NCI-H345 (cell line): ENCODE results near the gene HELT.
A peak's percentile ranks its signal among the peaks of the same experiment; 100 is the strongest.
"Not testable (repeated sequence)": the region's sequence is repeated elsewhere in the genome, so short reads cannot be mapped to it uniquely, and the experiment has no call there.

ENCODE experiments used
- DNase-seq: peaks from one replicate; lab custom pipeline; 2025; lab: John Stamatoyannopoulos, UW

Gene HELT

DNA sequence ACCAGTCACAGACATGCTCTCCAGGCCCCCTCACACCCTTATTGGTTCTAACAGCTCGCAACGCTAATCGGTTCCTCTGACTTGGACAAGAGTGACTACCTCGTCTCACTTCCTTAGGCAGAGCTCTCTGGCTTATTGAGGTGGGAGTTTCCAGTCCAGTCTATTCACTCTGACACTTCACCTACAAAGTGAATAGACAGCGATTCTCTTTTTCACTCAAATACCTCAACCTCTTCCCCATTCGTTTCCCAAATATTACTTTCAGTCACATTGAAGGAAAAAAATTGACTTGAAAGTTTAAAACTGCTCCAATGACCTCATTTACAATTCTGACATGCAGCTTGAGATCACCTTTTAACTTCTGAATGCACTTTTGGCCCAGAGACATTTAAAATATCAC lies 17.7 kb downstream of the HELT start:
- DNase-seq = no peak

DNA sequence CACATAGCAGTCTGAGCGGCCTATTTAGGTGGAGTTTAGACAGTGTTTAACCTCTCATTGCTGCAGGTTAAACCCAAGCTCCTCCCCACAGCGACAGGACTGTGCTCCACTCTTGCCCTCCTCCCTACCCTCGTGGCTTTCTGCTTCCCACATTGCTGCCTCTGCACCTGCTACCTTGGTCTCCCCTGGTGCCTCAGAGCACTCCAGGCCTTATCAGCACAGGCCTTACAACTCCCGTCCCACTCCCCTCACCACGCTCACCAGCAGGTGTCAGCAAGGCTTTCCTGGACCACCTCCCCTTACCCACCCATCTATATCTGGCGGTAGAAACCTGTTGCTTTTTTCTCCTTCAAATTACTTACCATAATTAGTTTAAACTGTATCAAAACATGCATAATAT lies 18.6 kb downstream of the HELT start:
- DNase-seq = no peak

DNA sequence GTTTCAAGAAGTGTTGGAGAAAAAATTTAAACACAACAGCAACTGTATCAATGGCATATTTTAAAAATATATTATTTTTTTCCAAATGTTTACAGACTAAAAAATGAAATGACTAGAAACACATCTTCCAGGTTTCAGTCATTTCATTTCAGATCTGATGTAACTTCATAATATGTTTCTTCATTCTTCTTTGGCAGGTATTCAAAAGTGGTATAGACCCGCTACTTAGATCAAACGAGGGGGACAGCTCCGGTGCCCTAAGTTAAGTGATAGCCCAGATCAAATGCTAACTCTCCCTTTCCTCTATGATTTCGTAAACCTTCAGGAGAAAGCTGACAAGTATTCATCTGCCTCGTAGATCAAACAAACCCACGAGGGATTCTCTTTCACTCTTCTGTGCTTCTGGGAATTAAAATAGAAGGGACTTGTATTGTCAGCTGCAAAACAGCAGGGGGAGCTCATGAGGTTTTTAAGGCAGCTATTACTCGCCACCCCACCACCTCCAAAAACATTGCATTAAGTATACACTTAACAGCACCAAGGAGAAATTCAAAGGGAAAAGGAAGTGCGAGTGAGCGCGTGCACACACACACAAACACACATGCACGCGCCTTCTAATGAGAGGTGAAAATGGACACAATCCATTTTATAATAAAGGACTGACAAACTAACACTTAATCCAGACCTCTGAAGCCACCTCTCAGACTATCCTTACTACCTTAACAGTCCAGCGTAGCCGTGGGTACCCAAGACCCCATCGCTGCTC lies 21.4 kb downstream of the HELT start:
- DNase-seq = peak; percentile 36

DNA sequence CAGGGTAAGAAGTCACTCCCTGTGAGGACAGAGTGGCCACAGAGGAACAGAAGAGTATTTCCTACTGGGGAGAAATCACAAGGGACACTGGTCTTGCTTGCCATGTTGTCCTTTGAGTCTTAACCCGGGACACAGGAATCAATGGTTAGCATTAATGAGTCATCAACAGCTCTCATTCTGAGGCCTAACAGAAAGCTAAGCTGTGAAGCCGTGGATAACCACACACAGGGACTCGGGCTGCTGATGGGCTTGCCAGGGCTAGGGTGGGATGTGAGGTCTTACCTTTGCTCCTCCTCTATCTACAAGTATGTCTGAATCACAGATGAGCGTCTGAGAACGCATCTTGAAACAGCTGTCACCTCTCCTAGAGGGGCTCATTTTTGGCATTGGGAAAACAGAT lies 22.2 kb downstream of the HELT start:
- no peak for DNase-seq

DNA sequence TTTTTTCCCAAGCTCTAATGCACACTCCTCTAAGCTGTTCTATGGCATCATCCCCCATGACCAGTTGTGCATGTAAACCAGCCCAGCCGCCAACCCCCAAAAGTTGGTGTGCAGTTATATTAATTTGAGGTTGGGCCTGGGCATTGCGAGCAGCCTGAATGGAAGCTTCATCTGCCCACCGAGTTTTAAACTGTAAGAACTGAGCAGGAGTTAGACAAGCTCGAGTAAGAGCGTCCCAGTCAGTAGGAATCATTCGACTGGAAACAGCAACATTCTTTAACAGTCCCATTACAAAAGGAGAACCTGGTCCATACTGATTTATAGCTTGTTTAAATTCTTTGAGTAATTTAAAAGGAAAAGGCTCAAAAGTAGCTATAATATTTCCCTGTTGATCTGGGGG lies 32.0 kb downstream of the HELT start:
- DNase-seq = not testable (repeated sequence)

DNA sequence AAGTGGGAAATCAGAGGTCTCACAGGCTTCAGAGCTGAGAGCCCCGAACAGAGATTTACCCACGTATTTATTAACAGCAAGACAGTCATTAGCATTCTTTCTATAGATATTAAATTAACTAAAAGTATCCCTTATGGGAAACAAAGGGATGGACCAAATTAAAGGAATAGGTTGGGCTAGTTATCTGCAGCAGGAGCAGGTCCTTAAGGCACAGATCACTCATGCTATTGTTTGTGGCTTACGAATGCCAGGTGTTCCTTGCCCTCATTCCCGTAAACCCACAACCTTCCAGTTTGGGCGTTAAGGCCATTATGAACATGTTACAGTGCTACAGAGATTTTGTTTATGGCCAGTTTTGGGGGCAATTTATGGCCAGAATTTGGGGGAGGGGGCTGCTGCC lies 33.0 kb downstream of the HELT start:
- not testable (repeated sequence) for DNase-seq

DNA sequence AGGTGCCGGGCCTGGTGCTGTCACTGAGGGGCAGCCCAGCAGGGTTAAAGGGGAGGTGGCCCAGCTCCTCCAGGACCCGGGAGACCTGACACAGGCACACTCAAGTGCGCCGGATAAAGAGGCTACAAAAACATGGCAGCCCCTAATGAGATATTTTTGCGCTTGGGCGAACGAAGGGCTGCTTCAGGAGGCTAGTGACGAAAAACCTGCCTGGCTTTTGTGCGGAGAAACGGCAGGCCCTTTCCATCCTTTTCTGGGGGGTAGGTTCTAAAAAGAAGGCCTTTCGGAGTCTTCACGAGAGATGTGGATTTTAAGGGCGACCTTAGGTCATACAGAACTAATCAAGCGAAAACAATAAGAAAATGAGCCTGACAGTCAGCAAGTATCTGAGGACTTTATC lies 35.5 kb downstream of the HELT start:
- DNase-seq = no peak

DNA sequence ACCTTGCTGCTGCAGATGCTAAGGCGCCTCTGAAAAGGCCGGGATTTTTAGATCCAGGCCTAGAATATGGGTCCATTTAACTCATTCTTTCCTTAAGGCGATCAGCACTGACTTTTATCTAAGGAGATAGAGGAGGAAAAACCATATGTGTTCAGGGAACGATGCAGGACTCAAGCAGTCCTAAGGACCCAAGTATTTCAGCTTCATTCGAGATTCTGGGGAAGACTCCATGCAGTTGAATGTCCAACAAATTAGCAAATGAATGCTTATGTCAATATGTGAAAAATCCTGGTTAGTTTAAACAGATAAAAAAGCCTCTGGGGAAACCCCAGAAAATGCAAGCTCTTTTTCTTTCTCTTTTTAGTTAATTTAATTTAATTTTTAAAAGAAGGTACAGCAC lies 36.0 kb downstream of the HELT start:
- DNase-seq = no peak

DNA sequence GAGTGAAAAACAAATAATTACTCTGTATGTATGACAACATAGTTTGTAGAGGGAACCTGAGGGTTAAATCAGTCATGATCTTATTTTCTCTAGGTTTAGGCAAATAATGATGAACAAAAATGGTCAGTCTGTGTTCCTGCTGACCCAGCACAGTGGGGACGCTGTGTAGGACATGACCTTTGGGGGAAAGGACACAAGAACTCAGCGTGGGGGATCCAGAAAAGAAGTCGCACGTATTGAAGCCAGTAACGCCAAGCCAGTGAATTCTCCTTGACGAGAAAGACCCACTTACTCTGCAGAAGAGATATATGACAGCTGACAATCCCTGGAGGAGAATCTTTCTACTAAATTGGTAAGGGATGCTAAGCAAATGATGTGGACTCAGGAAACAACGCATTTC lies 36.6 kb downstream of the HELT start:
- no peak for DNase-seq

DNA sequence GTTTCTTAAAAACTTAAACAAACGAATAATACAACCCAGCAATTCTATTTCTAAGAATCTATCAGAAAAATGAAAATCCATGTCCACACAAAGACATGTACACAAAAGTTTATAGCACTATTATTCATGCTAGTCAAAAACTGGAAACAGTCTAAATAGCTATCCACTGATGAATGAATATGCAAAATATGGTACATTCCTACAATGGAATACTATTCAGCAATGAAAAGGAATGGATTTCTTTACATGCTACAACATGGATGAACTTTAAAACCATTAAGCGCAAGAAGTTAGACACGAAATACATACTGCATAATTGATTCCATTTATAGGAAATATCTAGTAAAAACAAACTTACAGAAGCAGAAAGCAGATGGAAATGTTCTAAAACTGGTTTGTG lies 43.3 kb downstream of the HELT start:
- no peak for DNase-seq

DNA sequence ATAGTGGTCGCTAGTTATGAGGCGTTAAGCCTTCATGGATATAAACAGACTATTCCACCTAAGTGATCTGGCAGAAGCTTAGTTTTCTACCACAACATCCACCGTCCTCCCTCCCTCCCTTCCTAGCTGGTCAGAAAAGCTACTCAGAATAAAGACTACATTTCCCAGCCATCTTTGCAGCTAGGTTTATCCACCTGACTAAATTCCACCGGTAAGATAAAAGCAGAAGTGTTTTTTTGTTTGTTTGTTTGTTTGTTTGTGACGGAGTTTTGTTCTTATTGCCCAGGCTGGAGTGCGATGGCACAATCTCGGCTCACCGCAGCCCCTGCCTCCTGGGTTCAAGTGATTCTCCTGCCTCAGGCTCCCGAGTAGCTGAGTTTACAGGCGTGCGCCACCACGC lies 44.3 kb downstream of the HELT start:
- DNase-seq = no peak

DNA sequence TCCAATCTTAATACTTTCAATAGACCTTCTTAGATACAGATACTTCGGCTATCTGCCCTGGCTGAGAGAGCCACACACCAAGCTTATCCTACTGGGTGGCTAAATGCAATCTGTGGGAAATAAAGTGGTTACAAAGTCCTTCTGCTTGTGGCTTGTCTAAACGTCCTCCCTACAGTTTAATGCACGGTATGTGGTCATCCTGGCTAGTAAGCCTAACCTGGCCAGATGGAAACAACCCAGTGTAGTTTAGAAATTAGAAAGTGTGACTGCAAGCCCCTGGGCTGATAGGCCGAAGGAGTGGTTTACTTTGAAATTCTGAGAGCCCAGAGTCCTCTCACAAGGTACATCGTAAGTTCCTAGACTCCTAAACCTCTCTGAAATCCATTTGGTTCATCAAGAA lies 47.9 kb downstream of the HELT start:
- DNase-seq = no peak

DNA sequence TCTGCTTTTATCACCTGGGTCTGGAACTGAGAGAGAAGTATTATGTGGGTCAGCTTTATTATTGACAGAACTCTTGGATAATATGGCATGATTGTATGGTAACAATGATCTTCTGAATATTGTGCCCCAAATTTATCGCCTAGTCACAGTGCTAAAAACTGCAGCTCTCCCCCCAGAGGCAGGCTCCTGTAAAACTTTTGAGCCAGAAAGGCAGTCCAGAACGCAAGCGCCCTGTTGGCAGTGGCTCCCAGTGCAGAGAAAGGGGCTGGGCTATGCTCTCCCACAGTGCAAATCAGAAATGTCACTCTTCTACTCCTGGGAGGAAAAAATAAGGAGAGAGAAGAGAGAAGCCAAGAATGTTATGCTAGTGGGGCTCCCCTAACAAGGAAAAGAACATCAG lies 50.5 kb downstream of the HELT start:
- DNase-seq = no peak
